GM21723 (cell line): ENCODE data around the gene RASAL2.
"Not testable (repeated sequence)": the region's sequence is repeated elsewhere in the genome, so short reads cannot be mapped to it uniquely, and the experiment has no call there.

Experiments
- ATAC-seq: cut with Tn5 transposase; IDR thresholded peaks from one replicate; pipeline ENCODE4 v1.9.1; 2021; ENCODE audit warnings: mild to moderate bottlenecking, moderate library complexity; ENCODE audit not compliant: unreplicated experiment

The RASAL2 gene

GRCh38 chr1:178066908-178067614 is 26.8 kb upstream of the RASAL2 start:
- peak; percentile 99 for ATAC-seq

DNA sequence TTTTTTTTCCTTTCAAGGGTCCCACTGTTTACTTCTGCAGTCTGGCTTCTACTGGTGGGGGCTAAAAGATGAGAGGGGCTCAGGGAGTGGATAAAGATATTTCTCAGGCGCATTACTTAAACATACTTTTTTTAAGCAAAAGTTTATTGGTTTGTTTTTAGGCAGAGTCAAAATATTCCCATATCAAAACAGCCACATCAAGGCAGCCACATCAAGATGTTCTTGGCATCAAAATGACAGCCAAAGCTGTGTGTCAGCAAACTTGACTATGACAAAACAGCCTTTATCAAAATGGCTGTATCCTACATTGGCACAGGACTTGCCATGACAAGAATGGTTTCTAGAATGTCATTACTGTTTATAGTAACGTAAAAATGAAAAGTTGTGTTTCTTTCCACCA is 22.1 kb upstream of the RASAL2 start:
- no peak for ATAC-seq

DNA sequence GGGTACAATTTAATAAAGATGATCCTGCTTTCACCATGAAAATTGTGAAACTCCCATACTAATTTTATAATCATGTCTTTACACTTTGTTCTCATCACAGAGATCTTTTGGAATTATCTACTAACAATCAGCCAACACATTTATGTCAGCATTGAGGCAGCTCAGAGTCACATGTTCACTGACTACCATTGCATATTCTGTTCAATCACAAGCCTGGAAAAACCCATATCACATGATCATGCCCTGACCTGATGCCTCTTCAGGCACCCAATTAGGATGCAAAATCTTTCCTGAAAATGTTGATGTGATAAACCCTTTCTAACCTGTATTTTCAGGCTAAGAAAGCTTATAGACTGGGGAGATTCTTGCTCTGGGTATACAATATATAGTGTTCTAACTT is 21.6 kb upstream of the RASAL2 start:
- no peak for ATAC-seq

GRCh38 chr1:178075333-178075732 is 18.6 kb upstream of the RASAL2 start:
- ATAC-seq = no peak

GRCh38 chr1:178076607-178077006 is 17.3 kb upstream of the RASAL2 start:
- ATAC-seq = no peak

DNA sequence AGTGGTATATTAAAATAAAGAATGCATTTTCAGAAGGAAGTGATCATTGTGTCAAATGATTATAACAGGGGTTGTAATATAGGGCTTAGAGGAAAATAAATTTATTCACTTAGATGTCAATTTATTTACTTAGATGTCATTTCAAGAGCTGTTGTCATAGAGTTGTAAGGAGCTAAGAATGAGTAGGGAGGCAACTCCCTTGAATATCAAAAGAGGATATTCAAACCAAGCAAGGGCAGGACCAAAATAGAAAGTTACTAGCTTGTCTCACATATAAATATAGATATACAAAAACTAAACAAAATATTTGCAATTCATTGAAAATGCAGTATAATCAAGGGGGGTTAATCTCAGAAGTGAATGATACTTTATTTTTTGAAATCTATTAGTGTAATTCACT is 16.0 kb upstream of the RASAL2 start:
- no peak for ATAC-seq

DNA sequence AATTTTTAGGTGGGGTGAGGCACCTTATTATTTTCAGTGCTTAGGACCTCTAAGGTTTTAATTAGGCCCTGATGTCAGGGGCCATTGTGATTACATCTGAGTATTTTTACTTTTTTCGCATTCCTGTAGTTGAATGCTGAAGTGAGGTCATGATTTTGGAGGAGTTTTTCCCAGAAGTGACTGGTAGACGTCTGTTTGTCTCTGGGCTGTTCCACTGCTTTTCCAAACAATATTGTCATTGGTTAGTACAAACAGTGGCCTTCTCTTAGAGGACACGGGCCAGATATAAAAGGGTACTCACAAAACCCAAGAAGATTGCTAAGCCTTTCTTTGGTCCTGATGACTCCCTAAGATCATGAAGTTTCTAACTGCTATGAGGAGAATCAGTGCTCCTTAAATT is 7.6 kb upstream of the RASAL2 start:
- no peak for ATAC-seq

DNA sequence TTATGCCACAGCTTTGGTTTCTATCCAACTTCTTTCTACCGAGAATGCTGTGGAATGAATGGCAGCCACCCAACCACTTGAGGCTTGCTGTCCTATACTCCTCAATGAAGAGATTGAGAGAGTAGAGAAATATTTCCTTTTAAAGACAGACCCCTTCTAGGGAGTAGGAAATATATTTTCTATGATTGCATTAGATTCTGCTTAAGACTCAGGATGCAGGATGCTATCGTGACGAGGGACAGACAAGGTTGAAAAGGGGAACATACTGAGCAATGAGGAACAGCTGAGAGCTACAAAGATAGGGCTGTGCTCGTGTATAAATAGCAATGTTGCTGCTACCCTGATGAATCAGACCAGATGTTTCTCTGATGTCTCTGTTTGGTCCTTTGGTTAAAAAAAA is 7.1 kb upstream of the RASAL2 start:
- no peak for ATAC-seq

- no peak for ATAC-seq
These were observed 5.3 kb upstream of the RASAL2 start for GRCh38 chr1:178088651-178089050.

GRCh38 chr1:178091454-178091853 is 2.5 kb upstream of the RASAL2 start:
- ATAC-seq = not testable (repeated sequence)

GRCh38 chr1:178091986-178092745 is 1.7 kb upstream of the RASAL2 start:
- no peak for ATAC-seq

GRCh38 chr1:178092878-178093493 is 918 bp upstream of the RASAL2 start:
- peak; percentile 14 for ATAC-seq

DNA sequence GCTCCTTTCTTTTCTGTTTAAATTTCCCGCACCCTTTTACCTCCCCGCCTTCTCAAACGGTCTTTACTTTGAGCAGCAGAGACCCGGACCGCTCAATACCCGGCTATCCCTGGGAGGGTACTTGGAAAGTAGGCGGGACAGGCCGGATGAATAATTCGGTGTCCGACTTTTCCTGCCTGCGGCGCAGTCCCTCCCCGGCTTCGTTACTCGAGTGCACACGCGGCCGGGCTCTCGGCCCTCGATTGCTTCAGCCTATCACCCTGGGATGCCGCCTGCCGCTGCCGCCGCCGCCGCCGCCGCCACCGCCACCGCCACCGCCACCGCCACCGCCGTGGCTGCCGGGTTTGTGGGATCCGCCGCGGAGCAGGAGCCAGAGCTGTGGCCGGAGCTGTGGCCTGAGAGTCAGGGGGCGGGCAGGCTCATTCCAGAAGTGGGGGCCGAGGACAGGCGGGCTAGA is 382 bp upstream of the RASAL2 start:
- peak; percentile 91 for ATAC-seq

- no peak for ATAC-seq
These were observed 1.1 kb downstream of the RASAL2 start for GRCh38 chr1:178094739-178095645.

DNA sequence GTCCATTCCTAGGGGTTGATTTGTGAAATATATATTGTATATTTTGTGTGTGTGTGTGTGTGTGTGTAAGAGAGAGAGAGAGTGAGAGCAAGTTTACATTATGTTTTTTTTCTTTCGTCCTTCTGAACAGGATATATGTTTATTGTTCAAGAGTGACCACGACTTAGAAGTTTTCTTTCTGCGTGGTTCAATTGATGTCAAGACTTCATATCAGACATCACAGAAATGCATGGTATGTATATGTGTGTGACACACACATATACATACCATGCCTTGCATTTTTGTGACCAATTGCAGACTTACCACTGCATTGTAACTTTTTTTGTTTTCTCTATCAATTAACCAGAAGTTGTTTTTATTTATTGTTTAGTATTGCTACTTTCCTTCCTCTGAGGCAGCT is 2.5 kb downstream of the RASAL2 start:
- ATAC-seq = no peak

GRCh38 chr1:178098262-178098661 is 4.4 kb downstream of the RASAL2 start:
- no peak for ATAC-seq

- no peak for ATAC-seq
These were observed 7.3 kb downstream of the RASAL2 start for GRCh38 chr1:178101266-178101630.

DNA sequence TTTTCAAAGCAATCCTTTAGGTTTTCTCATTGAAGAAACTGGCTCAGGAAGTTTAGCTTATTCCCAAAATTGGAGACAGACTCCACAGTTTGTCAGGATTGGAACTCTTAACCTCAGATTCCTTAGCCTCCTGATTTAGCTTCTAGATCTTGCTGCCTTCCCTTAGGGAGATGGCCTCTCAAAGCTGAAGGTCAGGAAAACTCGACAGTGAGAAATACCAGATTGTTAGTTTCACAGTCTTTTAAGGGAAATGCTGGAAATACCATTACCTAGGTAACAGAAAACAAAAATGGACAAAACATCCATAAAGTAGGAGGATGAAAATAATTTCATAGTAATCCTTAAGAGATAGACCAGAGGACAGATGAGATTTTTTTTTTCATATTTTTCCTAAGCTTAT is 7.8 kb downstream of the RASAL2 start:
- no peak for ATAC-seq

DNA sequence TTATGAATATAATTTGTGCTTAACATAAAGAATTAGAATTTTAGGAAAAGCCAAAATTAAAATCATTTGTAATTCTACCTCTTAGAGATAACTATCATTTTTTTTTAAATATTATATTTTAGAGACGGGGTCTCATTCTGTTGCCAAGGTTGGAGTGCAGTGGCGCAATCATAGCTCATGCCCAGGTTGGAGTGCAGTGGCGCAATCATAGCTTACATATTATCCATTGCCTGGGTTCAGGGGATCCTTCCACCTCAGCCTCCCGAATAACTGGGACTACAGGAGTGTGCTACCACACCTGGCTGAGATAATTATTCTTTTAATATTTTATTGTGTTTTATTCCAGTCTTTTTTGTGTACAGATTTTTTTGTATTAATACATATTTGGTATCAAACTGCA is 8.3 kb downstream of the RASAL2 start:
- ATAC-seq = no peak

DNA sequence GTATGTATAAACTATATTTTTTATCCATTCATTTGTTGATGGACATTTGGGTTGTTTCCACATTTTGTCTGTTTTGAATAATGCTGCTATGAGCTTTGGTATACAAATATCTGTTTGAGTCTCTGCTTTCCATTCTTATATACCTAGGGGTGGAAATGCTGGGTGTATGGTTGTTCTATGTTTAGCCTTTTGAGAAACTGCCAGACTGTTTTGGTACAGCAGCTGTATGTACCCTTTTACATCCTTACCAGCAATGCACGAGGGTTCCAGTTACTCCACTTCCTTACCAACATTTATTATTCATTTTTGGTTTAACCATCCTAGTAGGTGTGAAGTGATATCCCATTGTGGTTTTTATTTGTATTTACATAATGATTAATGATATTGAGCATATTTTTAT is 13.9 kb downstream of the RASAL2 start:
- no peak for ATAC-seq
